Naive B cell (primary cell): ENCODE data around the gene EIF1B. TPM values are rescaled to one million over a fixed set of nuclear protein-coding genes. Genes with fewer than 3 reads are reported as not detected.
"Not testable (repeated sequence)": the region's sequence is repeated elsewhere in the genome, so short reads cannot be mapped to it uniquely, and the experiment has no call there.

ENCODE experiments used
- ATAC-seq, 2 donors: fragments of 150-1000 bp; cut with Tn5 transposase; 2 replicates each; pipeline ENCODE4 v1.10.0; 2021; ENCODE audit warnings: low read depth in 2 of 2, mild to moderate bottlenecking in 2 of 2, moderate library complexity in 2 of 2
- DNase-seq: peaks from one replicate; pipeline ENCODE4 v3.0.0; 2022
- H3K27ac Mint-ChIP-seq, 6 donors: one replicate each; pipeline ENCODE4 v1.8.0; 2020 to 2022; ENCODE audit warnings: mild to moderate bottlenecking in 6 of 6, mixed read lengths in 6 of 6, moderate library complexity in 5 of 6, inconsistent platforms in 2 of 6
- H3K27me3 Mint-ChIP-seq, 3 donors: one replicate each; pipeline ENCODE4 v1.8.0; 2021 to 2022; ENCODE audit warnings: mixed read lengths in 3 of 3, mild to moderate bottlenecking in 1 of 3
- H3K36me3 Mint-ChIP-seq, 2 donors: one replicate each; pipeline ENCODE4 v1.8.0; 2020 to 2022; ENCODE audit warnings: mixed read lengths in 2 of 2, inconsistent platforms in 1 of 2, mild to moderate bottlenecking in 1 of 2
- H3K4me1 Mint-ChIP-seq, 3 donors: one replicate each; pipeline ENCODE4 v1.8.0; 2020 to 2022; ENCODE audit warnings: mixed read lengths in 3 of 3, inconsistent platforms in 1 of 3, mild to moderate bottlenecking in 1 of 3, moderate library complexity in 1 of 3
- H3K4me3 Mint-ChIP-seq, 8 donors: one replicate each; pipeline ENCODE4 v1.8.0; 2020 to 2022; ENCODE audit warnings: mild to moderate bottlenecking in 8 of 8, mixed read lengths in 8 of 8, moderate library complexity in 8 of 8, inconsistent platforms in 2 of 8
- H3K9me3 Mint-ChIP-seq, 7 donors: one replicate each; pipeline ENCODE4 v1.8.0; 2020 to 2022; ENCODE audit warnings: mixed read lengths in 7 of 7, mild to moderate bottlenecking in 5 of 7, inconsistent platforms in 2 of 7, moderate library complexity in 1 of 7
- polyA plus RNA-seq, 6 donors: library from polyadenylated mRNA; unstranded; fragments of 300-500 nt; fragmentation: Illumina TruSeq; gene quantifications; one replicate each; pipeline ENCODE4 v1.2.3, GENCODE V29; 2021; ENCODE audit warnings: low read depth in 6 of 6

Gene EIF1B
- polyA plus RNA-seq = 100 to 1,000 TPM in 2 of 6 donors, 10 to 100 TPM in 4; 92.3 to 142 (median 97.8) TPM

- Mint-ChIP-seq H3K27ac (peak within 1 kb of the TSS; percentile 99 to 100 (median 100)), H3K27me3 (no peaks in the 10 kb centered on the region), H3K4me3 (peak within 1 kb of the TSS; percentile 98 to 100 (median 100)), H3K36me3 (peaks cover 6 to 17% of the 10 kb centered on the region in 2 donors), H3K4me1 (peaks cover 10 to 43% (median 19%) of the 10 kb centered on the region in 3 donors), H3K9me3 (no peaks in the 10 kb centered on the region)
- DNase-seq = peak; percentile 99
- ATAC-seq = peak; percentile 82 to 89
These were observed at the start of gene EIF1B for GRCh38 chr3:40309418-40309924. Gene EIF1B, plus strand, starts transcription at chr3:40309707. Its CDS starts 235 bp downstream, at chr3:40309942.

GRCh38 chr3:40262331-40262730 is 47.2 kb upstream of the EIF1B start:
- Mint-ChIP-seq H3K27ac (no peak overlapping the region), H3K27me3 (no peaks in the 10 kb centered on the region), H3K9me3 (no peaks in the 10 kb centered on the region), H3K36me3 (no peaks in the 10 kb centered on the region), H3K4me3 (no peak overlapping the region), H3K4me1 (no peaks in the 10 kb centered on the region)
- ATAC-seq (no peak), DNase-seq (no peak)

GRCh38 chr3:40264451-40264850 is 45.1 kb upstream of the EIF1B start:
- ATAC-seq (no peak), DNase-seq (no peak)
- Mint-ChIP-seq H3K4me3 (no peak overlapping the region), H3K36me3 (no peaks in the 10 kb centered on the region), H3K4me1 (no peaks in the 10 kb centered on the region), H3K27ac (peak overlapping the region in 1 of 6 donors; percentile 51), H3K27me3 (no peaks in the 10 kb centered on the region), H3K9me3 (no peaks in the 10 kb centered on the region)

- Mint-ChIP-seq H3K4me3 (no peak overlapping the region), H3K27me3 (no peaks in the 10 kb centered on the region), H3K4me1 (no peaks in the 10 kb centered on the region), H3K36me3 (peaks cover 0 to under 1% of the 10 kb centered on the region in 2 donors), H3K27ac (no peak overlapping the region), H3K9me3 (peaks cover 0 to 2% (median 0%) of the 10 kb centered on the region in 7 donors)
- DNase-seq = no peak
- no peak for ATAC-seq
These were observed 44.3 kb upstream of the EIF1B start for GRCh38 chr3:40265181-40265580.

GRCh38 chr3:40267937-40268724 is 41.4 kb upstream of the EIF1B start:
- no peak overlapping the region for H3K4me3 Mint-ChIP-seq
- H3K36me3 Mint-ChIP-seq = peaks cover 0 to 10% of the 10 kb centered on the region in 2 donors
- no peak overlapping the region for H3K27ac Mint-ChIP-seq
- ATAC-seq (no peak), DNase-seq (no peak)
- H3K9me3 Mint-ChIP-seq = peaks cover 0 to 5% (median 0%) of the 10 kb centered on the region in 7 donors
- no peaks in the 10 kb centered on the region for H3K27me3 Mint-ChIP-seq
- H3K4me1 Mint-ChIP-seq = no peaks in the 10 kb centered on the region

GRCh38 chr3:40268802-40269524 is 40.5 kb upstream of the EIF1B start:
- Mint-ChIP-seq H3K27ac (no peak overlapping the region), H3K36me3 (peaks cover 2 to 12% of the 10 kb centered on the region in 2 donors), H3K4me1 (peaks cover 0 to under 1% (median 0%) of the 10 kb centered on the region in 3 donors), H3K27me3 (peaks cover 0 to under 1% (median 0%) of the 10 kb centered on the region in 3 donors), H3K9me3 (peaks cover 0 to 5% (median 0%) of the 10 kb centered on the region in 7 donors), H3K4me3 (no peak overlapping the region)
- DNase-seq (no peak), ATAC-seq (no peak)

- Mint-ChIP-seq H3K9me3 (peaks cover 0 to 8% (median 4%) of the 10 kb centered on the region in 7 donors), H3K4me3 (no peak overlapping the region), H3K27me3 (peaks cover 0 to 5% (median 0%) of the 10 kb centered on the region in 3 donors), H3K36me3 (peaks cover 6 to 7% of the 10 kb centered on the region in 2 donors), H3K27ac (peak overlapping the region in 1 of 6 donors; percentile 64), H3K4me1 (peaks cover 0 to 14% (median 0%) of the 10 kb centered on the region in 3 donors)
- no peak for ATAC-seq
- no peak for DNase-seq
These were observed 30.7 kb upstream of the EIF1B start for GRCh38 chr3:40278791-40279190.

- ATAC-seq = no peak
- no peaks in the 10 kb centered on the region for H3K27me3 Mint-ChIP-seq
- peaks cover 0 to 8% (median 0%) of the 10 kb centered on the region in 3 donors for H3K4me1 Mint-ChIP-seq
- H3K27ac Mint-ChIP-seq = no peak overlapping the region
- H3K36me3 Mint-ChIP-seq = no peaks in the 10 kb centered on the region
- H3K9me3 Mint-ChIP-seq = peaks cover 0 to 5% (median 1%) of the 10 kb centered on the region in 7 donors
- DNase-seq = no peak
- no peak overlapping the region for H3K4me3 Mint-ChIP-seq
These were observed 27.5 kb upstream of the EIF1B start for GRCh38 chr3:40281995-40282394.

GRCh38 chr3:40283057-40283456 is 26.4 kb upstream of the EIF1B start:
- not testable (repeated sequence) for H3K4me3 Mint-ChIP-seq, H3K27me3 Mint-ChIP-seq, H3K9me3 Mint-ChIP-seq, H3K27ac Mint-ChIP-seq, H3K4me1 Mint-ChIP-seq, DNase-seq, H3K36me3 Mint-ChIP-seq, ATAC-seq

GRCh38 chr3:40287248-40287647 is 22.3 kb upstream of the EIF1B start:
- Mint-ChIP-seq H3K27me3 (no peaks in the 10 kb centered on the region), H3K4me1 (no peaks in the 10 kb centered on the region), H3K27ac (no peak overlapping the region), H3K4me3 (no peak overlapping the region), H3K9me3 (peaks cover 0 to 14% (median 8%) of the 10 kb centered on the region in 7 donors), H3K36me3 (peaks cover 11 to 25% of the 10 kb centered on the region in 2 donors)
- ATAC-seq = no peak
- no peak for DNase-seq

GRCh38 chr3:40290396-40290795 is 19.1 kb upstream of the EIF1B start:
- ATAC-seq = no peak
- H3K9me3 Mint-ChIP-seq = peaks cover 0 to 11% (median 8%) of the 10 kb centered on the region in 7 donors
- no peak overlapping the region for H3K4me3 Mint-ChIP-seq
- H3K27me3 Mint-ChIP-seq = no peaks in the 10 kb centered on the region
- no peaks in the 10 kb centered on the region for H3K4me1 Mint-ChIP-seq
- peaks cover 19 to 37% of the 10 kb centered on the region in 2 donors for H3K36me3 Mint-ChIP-seq
- DNase-seq = no peak
- no peak overlapping the region for H3K27ac Mint-ChIP-seq

- Mint-ChIP-seq H3K4me3 (no peak overlapping the region), H3K27ac (no peak overlapping the region), H3K27me3 (no peaks in the 10 kb centered on the region), H3K36me3 (peaks cover 19 to 37% of the 10 kb centered on the region in 2 donors), H3K4me1 (no peaks in the 10 kb centered on the region), H3K9me3 (peaks cover 0 to 8% (median 7%) of the 10 kb centered on the region in 7 donors)
- DNase-seq = no peak
- ATAC-seq = no peak
These were observed 18.0 kb upstream of the EIF1B start for GRCh38 chr3:40291471-40291870.

GRCh38 chr3:40292637-40293349 is 16.7 kb upstream of the EIF1B start:
- DNase-seq (no peak), ATAC-seq (no peak)
- H3K4me3 Mint-ChIP-seq = no peak overlapping the region
- H3K9me3 Mint-ChIP-seq = peaks cover 0 to 8% (median 7%) of the 10 kb centered on the region in 7 donors
- H3K27me3 Mint-ChIP-seq = no peaks in the 10 kb centered on the region
- peaks cover 26 to 43% of the 10 kb centered on the region in 2 donors for H3K36me3 Mint-ChIP-seq
- no peak overlapping the region for H3K27ac Mint-ChIP-seq
- no peaks in the 10 kb centered on the region for H3K4me1 Mint-ChIP-seq
